RWPE2 (cell line): ENCODE data around the gene BEGAIN.

Experiments
- ATAC-seq: fragments of 200-7000 bp; cut with Tn5 transposase; 3 replicates; pipeline ENCODE4 v1.9.1; 2021; ENCODE audit warnings: low read depth
- DNase-seq: peaks from one replicate; pipeline ENCODE4 v3.0.0-alpha.2; 2020; ENCODE audit warnings: low spot score
- H3K27ac ChIP-seq: fragments of 450-650 bp; 2 replicates; pipeline ENCODE4 v1.5.1; 2017; ENCODE audit warnings: mild to moderate bottlenecking; ENCODE audit not compliant: poor library complexity, severe bottlenecking
- H3K27me3 ChIP-seq: fragments of 250-450 bp; sonication (Bioruptor Pico); 2 replicates; pipeline ENCODE4 v1.5.1; 2021; ENCODE audit warnings: mild to moderate bottlenecking, moderate library complexity; ENCODE audit not compliant: insufficient read depth, poor library complexity, severe bottlenecking
- H3K36me3 ChIP-seq: fragments of 250-450 bp; sonication (Bioruptor Pico); 2 replicates; pipeline ENCODE4 v1.5.1; 2020; ENCODE audit warnings: low read depth, mild to moderate bottlenecking, moderate library complexity
- H3K4me1 ChIP-seq: fragments of 250-450 bp; sonication (Bioruptor Pico); 2 replicates; pipeline ENCODE4 v1.5.1; 2021; ENCODE audit warnings: mild to moderate bottlenecking, moderate library complexity; ENCODE audit not compliant: insufficient read depth, poor library complexity, severe bottlenecking
- H3K4me3 ChIP-seq: fragments of 250-450 bp; sonication (Bioruptor Pico); 2 replicates; pipeline ENCODE4 v1.5.1; 2021; ENCODE audit warnings: mild to moderate bottlenecking, moderate library complexity; ENCODE audit not compliant: severe bottlenecking
- H3K9me3 ChIP-seq: fragments of 250-450 bp; sonication (Bioruptor Pico); 2 replicates; pipeline ENCODE4 v1.5.1; 2021; ENCODE audit warnings: mild to moderate bottlenecking, moderate library complexity; ENCODE audit not compliant: severe bottlenecking
- TF ChIP-seq, protein P1 (sequence below): fragments of 450-650 bp; IDR thresholded peaks from one replicate; pipeline ENCODE4 v1.5.1; 2017; ENCODE audit warnings: mild to moderate bottlenecking, moderate library complexity; ENCODE audit not compliant: poor library complexity, severe bottlenecking

Gene BEGAIN

DNA sequence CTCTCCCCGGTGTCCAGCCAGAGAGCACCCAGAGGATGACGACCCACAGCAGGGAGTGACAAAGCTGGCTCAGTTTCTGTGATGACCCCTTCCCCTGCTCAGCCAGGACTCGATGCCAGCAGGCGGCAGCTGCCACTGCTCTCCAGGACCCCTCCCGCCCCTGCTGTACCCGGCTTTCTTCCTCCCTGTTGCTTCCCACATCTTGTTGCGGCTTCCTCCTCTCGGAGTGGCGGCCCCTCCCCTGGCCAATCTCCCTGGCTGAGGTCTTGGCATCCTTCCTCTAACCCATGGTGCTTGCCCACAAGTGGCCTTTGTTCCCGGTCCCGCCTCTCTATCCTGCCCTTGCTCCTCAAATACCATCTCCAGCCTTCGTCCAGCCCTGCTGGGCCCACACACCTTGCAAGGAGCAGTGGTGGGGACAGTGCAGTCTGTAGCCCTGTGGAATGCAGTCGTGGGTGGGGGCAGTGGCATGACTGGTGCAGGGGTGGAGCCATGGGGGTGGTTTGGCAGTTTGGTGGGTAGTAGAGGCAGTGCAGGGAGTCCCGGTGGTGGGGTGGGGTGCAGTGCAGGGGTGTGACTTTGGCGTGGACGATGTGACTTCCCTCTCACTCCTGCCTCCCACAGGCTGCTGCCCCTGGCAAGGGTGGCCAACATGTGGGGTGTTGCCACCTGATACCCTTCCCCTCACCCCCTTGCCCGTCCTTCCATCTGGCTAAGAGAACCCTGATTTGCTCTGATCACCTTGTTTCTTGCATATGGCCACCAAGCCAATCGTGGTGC is 16.3 kb upstream of the BEGAIN start:
- peaks cover 16% of the 10 kb centered on the region for H3K27me3 ChIP-seq
- peak; percentile 60 for DNase-seq
- no peak overlapping the region for H3K27ac ChIP-seq
- no peak overlapping the region for H3K4me3 ChIP-seq
- H3K36me3 ChIP-seq: no peaks in the 10 kb centered on the region
- TF ChIP-seq, protein P1, sequence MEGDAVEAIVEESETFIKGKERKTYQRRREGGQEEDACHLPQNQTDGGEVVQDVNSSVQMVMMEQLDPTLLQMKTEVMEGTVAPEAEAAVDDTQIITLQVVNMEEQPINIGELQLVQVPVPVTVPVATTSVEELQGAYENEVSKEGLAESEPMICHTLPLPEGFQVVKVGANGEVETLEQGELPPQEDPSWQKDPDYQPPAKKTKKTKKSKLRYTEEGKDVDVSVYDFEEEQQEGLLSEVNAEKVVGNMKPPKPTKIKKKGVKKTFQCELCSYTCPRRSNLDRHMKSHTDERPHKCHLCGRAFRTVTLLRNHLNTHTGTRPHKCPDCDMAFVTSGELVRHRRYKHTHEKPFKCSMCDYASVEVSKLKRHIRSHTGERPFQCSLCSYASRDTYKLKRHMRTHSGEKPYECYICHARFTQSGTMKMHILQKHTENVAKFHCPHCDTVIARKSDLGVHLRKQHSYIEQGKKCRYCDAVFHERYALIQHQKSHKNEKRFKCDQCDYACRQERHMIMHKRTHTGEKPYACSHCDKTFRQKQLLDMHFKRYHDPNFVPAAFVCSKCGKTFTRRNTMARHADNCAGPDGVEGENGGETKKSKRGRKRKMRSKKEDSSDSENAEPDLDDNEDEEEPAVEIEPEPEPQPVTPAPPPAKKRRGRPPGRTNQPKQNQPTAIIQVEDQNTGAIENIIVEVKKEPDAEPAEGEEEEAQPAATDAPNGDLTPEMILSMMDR: no peak
- no peaks in the 10 kb centered on the region for H3K9me3 ChIP-seq
- no peaks in the 10 kb centered on the region for H3K4me1 ChIP-seq
- no peak for ATAC-seq

DNA sequence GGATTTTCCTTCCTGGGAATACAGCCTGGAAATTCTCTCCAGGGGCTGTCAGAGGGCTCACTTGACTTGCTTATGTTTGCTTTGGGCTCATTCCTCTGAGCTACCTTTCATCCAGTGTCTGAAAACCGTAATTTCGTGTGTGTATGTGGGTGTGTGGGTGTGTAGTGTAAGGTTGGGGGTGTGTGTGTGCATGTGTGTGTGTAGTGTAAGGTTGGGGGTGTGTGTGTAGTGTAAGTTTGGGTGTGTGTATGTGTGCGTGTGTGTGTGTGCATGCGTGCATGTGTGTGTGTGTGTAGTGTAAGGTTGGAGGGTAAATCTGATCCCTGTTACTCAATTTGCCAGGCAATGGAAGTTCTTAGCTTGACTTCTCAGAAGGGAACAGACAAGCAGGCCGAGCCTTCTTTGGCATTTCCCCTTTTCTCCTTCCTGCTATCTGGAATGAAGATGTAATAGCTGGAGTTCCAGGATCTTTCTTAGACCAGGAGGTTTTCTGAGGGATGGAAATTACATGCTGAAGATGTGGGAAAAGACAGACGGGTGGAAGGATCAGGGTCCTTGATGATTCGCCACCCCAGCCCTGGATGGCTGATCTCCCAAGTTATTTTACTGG is 15.5 kb upstream of the BEGAIN start:
- DNase-seq (no peak), ATAC-seq (no peak)
- Histone ChIP-seq H3K36me3 (no peaks in the 10 kb centered on the region), H3K27me3 (peaks cover 22% of the 10 kb centered on the region), H3K9me3 (no peaks in the 10 kb centered on the region), H3K4me3 (no peak overlapping the region), H3K4me1 (no peaks in the 10 kb centered on the region), H3K27ac (no peak overlapping the region)
- TF ChIP-seq, protein P1: no peak

DNA sequence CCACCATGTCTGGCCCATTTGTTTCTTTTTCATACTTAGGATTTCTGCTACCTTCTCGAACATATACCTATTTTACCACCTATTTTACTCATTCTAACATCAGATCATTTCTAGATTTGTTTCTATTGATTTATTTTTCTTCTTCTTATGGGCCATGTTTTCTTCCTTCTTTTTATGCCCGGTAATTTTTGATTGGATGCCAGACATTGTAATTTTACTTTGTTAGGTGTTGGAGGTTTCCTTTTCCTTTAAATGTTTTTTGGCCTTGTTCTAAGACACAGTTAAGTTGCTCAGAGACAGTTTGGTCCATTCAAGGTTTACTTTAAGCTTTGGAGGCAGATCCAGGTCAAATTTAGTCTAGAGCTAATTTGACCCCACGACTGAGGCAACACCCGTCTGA is 14.7 kb upstream of the BEGAIN start:
- TF ChIP-seq, protein P1: no peak
- DNase-seq (no peak), ATAC-seq (no peak)
- Histone ChIP-seq H3K27ac (no peak overlapping the region), H3K27me3 (peaks cover 29% of the 10 kb centered on the region), H3K4me3 (no peak overlapping the region), H3K4me1 (no peaks in the 10 kb centered on the region), H3K36me3 (no peaks in the 10 kb centered on the region), H3K9me3 (no peaks in the 10 kb centered on the region)

DNA sequence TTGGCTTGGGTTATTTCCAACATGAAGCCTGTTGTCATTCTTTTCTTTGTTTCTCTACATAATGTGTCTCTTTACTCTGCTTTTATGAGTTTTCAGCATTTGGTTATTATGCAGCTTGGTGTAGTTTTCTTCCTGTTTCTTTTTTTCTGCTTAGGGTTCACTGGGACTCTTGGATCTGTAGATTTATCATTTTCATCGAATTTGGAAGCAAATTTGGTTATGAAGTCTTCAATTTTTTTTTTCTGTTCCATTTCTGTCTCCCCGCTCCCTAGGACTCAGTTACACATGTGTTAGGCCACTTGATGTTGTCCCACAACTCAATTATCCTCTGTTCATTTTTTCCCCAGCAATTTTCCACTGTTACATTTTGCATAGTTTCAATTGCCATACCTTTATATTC is 13.8 kb upstream of the BEGAIN start:
- DNase-seq: no peak
- Histone ChIP-seq H3K36me3 (no peaks in the 10 kb centered on the region), H3K9me3 (no peaks in the 10 kb centered on the region), H3K27me3 (peaks cover 35% of the 10 kb centered on the region), H3K4me3 (no peak overlapping the region), H3K4me1 (no peaks in the 10 kb centered on the region), H3K27ac (no peak overlapping the region)
- TF ChIP-seq, protein P1: no peak
- no peak for ATAC-seq

DNA sequence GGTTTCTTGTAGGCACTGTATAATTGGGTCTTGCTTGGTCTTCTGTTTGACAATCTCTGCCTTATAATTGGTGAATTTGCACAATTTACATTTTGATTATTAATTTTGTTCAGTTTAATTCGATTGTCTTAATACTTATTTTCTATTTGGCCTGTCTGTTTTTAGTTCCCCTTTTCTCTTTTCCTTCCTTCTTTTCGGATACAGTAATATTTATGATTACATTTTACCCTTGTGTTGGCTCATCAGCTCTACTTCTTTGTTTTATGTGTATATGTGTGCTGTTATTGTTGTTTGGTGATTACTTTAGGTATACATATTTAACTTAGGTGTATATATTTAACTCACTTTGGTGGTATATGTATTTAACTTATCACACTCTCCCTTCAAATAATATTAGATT is 12.8 kb upstream of the BEGAIN start:
- Histone ChIP-seq H3K27me3 (peaks cover 37% of the 10 kb centered on the region), H3K9me3 (no peaks in the 10 kb centered on the region), H3K27ac (no peak overlapping the region), H3K36me3 (no peaks in the 10 kb centered on the region), H3K4me3 (no peak overlapping the region), H3K4me1 (no peaks in the 10 kb centered on the region)
- ATAC-seq (no peak), DNase-seq (no peak)
- TF ChIP-seq, protein P1: no peak
